Sigmoid colon (tissue), 3 donors: Measurements from ENCODE around the gene PROP1.

ENCODE experiments used
- CTCF ChIP-seq, 4 experiments: fragments of 450-650 bp in 3 of 4; fragments of 200-600 bp in 1 of 4; IDR thresholded peaks; one replicate each; pipeline ENCODE4 v1.5.1; 2016 to 2019; ENCODE audit warnings: antibody characterized with exemption in 4 of 4, mild to moderate bottlenecking in 3 of 4, moderate library complexity in 2 of 4
- POLR2A ChIP-seq, 2 donors: fragments of 450-650 bp; IDR thresholded peaks; one replicate each; pipeline ENCODE4 v1.6.1; 2016; ENCODE audit warnings: antibody characterized with exemption in 2 of 2, mild to moderate bottlenecking in 2 of 2, moderate library complexity in 2 of 2

- no peak for TF ChIP-seq POLR2A (IDR thresholded peaks at IDR 0.05)
- TF ChIP-seq CTCF (IDR thresholded peaks at IDR 0.05): no peak
Measured at GRCh38 chr5:177980743-177981151, 15.3 kb downstream of the PROP1 start.
